HG02642 (cell line): ENCODE results near the gene ZBTB7A.
"Not testable (repeated sequence)": the region's sequence is repeated elsewhere in the genome, so short reads cannot be mapped to it uniquely, and the experiment has no call there.

Experiments used
- ATAC-seq: cut with Tn5 transposase; IDR thresholded peaks from one replicate; pipeline ENCODE4 v1.9.1; 2021; ENCODE audit warnings: mild to moderate bottlenecking; ENCODE audit not compliant: unreplicated experiment, poor library complexity

The ZBTB7A gene

DNA sequence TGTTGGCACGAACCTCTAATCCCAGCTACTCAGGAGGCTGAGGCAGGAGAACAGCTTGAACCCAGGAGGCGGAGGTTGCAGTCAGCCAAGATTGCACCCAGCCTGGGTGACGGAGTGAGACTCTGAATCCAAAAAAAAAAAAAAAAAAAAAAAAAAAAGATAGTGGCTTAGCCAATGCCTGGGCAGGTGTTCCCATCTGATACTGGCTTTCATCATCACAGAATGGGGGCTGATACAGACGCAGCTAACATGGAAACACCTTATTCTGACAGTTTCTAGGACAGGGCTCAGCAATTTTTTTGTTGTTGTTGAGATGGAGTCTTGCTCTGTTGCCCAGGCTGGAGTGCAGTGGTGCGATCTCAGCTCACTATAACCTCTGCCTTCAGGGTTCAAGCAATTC is 65.9 kb downstream of the ZBTB7A start:
- not testable (repeated sequence) for ATAC-seq

DNA sequence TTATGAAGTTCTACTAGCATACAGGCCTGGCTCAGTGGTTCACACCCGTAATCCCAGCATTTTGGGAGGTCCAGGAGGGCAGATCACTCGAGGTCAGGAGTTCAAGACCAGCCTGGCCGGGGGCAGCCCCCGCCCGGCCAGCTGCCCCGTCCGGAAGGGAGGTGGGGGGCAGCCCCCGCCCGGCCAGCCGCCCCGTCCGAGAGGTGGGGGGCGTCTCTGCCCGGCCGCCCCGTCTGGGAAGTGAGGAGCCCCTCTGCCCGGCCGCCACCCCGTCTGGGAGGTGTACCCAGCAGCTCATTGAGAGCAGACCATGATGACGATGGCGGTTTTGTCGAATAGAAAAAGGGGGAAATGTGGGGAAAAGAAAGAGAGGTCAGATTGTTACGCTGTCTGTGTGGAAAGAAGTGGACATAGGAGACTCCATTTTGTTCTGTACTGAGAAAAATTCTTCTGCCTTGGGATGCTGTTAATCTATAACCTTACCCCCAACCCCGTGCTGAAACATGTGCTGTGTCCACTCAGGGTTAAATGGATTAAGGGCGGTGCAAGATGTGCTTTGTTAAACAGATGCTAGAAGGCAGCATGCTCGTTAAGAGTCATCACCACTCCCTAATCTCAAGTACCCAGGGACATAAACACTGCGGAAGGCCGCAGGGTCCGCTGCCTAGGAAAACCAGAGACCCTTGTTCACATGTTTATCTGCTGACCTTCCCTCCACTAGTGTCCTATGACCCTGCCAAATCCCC is 67.9 kb downstream of the ZBTB7A start:
- not testable (repeated sequence) for ATAC-seq

DNA sequence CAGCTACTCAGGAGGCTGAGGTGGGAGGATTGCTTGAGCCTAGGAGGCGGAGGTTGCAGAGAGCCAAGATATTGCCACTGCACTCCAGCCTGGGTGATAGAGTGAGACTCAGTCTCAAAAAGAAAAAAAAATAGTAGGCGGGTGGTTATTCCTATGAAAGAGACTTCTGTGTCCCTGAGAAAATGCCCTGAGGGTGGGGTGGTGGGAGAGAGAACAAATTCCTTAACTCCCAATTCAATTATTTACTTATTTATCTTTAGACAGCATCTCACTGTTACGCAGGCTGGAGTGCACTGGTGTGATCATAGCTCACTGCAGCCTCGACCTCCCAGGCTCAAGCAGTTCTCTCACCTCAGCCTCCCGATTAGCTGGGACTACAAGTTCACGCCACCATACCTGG is 71.1 kb downstream of the ZBTB7A start:
- no peak for ATAC-seq
